OCI-M2 (cell line): ENCODE data around the gene KREMEN2.

ENCODE experiments used
- DNase-seq: peaks from one replicate; lab custom pipeline; 2025; ENCODE audit not compliant: unreplicated experiment; lab: John Stamatoyannopoulos, UW

Gene KREMEN2

DNA sequence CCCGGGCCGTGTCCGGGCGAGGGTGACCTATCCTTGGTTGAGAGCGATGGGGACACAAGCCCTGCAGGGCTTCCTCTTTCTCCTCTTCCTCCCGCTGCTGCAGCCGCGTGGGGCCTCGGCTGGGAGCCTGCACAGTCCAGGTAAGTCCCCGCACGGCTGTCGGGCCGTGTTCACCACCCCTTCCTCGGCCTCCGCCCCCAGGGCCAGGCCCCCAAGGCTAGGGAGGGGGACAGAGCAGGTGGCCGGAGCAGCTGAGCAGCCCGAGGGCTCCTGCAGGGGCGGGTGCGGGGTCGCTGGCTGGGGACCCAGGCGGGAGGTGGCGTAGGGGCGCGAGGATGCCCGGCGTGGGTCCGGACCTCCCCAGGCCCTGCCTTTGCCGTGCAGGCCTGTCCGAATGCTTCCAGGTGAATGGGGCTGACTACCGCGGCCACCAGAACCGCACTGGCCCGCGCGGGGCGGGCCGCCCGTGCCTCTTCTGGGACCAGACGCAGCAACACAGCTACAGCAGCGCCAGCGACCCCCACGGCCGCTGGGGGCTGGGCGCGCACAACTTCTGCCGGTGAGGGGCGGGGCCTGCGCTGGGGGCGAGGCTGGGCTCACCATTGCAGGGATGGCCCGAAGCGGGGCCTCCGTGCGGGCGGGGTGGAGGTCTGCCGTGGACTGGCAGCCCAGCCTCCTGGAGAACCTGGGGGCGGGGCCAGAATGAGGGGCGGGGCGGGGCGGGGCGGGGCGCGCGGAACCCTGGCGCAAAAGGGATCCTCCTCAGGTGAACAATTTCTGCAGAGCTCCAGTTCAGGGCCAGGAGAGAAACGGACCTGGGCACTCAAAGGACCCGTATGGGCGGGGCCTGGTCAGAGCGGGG, 631 bp downstream of the KREMEN2 start:
- no peak for DNase-seq

DNA sequence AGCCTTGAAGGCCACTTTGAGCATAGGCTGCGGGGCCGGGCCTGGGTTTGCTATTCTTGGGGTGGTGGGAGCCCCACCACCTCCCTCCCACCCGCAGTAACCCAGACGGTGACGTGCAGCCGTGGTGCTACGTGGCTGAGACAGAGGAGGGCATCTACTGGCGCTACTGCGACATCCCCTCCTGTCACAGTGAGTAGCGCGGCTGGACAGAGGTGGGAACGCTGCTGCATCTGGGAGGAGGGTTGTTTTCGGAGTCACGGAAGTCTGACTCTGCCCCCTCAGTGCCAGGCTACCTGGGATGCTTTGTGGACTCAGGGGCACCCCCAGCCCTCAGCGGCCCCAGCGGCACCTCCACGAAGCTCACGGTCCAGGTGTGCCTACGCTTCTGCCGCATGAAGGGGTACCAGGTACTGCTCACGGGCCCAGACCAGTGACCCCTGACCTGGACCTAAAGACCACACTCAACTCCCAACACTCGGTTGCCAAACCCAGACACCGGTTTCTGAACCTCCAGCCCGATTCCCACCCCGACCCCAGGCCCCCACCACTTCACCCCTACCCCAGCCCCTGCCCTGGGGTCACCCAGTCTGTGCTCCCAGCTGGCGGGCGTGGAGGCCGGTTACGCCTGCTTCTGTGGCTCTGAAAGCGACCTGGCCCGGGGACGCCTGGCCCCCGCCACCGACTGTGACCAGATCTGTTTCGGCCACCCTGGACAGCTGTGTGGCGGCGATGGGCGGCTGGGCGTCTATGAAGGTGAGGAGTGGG, 2.1 kb downstream of the KREMEN2 start:
- no peak for DNase-seq

DNA sequence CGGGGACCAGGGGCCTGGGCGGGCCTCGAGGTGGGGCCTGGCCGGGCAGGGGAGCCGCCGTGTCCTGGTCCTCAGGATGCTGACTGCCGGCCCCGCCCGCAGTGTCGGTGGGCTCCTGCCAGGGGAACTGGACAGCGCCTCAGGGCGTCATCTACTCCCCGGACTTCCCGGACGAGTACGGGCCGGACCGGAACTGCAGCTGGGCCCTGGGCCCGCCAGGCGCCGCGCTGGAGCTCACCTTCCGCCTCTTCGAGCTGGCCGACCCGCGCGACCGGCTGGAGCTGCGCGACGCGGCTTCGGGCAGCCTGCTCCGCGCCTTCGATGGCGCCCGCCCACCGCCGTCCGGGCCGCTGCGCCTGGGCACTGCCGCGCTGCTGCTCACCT, 2.7 kb downstream of the KREMEN2 start:
- DNase-seq, result no peak

DNA sequence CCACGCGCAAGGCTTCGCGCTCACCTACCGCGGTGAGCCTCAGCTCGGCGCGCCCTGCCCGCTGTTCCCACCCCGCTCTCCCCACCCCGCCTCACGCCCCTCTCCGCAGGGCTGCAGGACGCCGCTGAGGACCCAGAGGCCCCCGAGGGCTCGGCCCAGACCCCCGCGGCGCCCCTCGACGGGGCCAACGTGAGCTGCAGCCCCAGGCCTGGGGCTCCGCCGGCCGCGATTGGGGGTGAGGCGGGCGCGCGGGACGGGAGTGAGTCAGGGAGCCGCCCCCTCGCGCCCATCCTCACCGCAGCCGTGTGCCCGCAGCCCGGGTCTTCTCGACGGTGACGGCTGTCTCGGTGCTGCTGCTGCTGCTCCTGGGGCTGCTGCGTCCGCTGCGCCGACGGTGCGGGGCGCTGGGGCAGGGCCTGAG, 3.1 kb downstream of the KREMEN2 start:
- no peak for DNase-seq

DNA sequence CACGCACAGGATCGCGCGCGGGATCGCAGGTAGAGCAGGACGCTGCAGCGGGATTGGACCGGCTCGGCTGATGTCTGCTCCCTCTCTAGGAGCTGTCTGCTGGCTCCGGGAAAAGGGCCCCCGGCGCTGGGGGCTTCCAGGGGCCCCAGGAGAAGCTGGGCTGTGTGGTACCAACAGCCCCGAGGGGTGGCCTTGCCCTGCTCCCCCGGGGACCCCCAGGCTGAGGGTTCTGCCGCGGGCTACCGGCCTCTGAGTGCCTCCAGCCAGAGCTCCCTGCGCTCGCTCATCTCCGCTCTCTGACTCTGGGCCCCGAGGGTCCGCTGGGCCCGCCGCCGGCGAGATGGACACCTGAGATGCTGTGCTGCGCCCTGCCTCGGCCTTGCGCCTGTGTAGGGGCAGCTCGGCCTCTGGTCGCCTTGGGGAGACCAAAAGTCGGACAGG, 3.7 kb downstream of the KREMEN2 start:
- no peak for DNase-seq

DNA sequence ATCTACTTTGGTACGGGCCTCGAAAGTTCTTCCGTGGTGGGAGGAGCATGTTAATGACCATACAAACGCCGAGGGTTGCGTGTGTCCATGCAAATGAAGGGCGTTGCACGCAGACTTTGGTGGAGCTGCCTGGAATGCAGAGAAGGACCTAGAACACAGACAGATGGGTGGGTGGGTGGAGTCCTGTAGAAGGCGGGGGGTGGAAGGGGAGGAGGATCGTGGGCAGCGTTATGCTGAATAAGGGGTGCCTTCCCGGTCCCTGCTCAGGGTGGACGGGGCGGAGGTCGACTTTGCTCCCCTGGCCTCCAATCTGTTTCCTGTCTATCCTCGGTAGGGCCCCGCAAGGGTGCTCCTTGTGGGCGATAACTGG, 4.3 kb downstream of the KREMEN2 start:
- no peak for DNase-seq

DNA sequence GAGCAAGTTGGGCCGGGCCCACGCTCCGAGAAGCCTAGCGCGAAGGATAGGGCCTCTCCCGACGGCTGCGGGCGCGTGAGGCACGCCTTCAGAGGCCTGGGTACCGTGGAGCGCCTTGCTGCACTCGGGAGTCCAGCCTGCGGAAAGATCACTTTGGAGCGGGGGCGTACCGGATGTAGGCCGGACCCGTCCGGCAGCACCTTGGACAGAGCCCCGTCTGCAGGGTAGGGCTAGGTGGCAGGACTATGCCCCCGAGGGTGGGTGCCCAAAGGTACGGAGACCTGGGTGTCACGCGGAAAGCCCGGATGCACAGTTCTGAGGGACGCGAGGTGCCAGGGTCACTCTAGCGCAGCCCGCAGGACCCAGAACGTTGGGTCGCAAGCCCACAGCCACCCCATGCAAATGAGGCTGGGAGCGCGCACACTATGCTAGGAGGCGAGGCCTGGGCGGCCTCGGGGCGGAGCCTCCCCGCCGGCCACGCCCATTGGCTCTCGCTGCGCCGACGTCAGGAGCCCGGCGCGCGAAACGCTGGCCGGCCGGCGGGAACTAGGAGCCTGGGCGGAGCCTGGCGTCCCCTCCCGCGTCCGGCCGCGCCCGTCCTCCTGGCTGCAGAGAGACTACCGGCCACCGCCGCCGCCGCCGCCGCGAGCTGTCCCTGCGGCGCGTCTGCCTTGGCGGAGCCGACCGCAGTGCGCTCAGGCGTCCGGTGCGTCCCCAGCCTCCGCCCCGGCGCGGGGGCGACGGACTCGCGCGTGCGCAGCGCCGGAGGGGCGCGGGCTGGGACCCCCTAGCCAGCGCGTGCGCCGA, 4.9 kb downstream of the KREMEN2 start, which contains the start of gene PAQR4:
TSS of gene PAQR4 (plus strand) at position 611 of the 807 bp plus-strand sequence. CDS start 327 bp downstream, outside the sequence.
- DNase-seq, result peak; percentile 51

DNA sequence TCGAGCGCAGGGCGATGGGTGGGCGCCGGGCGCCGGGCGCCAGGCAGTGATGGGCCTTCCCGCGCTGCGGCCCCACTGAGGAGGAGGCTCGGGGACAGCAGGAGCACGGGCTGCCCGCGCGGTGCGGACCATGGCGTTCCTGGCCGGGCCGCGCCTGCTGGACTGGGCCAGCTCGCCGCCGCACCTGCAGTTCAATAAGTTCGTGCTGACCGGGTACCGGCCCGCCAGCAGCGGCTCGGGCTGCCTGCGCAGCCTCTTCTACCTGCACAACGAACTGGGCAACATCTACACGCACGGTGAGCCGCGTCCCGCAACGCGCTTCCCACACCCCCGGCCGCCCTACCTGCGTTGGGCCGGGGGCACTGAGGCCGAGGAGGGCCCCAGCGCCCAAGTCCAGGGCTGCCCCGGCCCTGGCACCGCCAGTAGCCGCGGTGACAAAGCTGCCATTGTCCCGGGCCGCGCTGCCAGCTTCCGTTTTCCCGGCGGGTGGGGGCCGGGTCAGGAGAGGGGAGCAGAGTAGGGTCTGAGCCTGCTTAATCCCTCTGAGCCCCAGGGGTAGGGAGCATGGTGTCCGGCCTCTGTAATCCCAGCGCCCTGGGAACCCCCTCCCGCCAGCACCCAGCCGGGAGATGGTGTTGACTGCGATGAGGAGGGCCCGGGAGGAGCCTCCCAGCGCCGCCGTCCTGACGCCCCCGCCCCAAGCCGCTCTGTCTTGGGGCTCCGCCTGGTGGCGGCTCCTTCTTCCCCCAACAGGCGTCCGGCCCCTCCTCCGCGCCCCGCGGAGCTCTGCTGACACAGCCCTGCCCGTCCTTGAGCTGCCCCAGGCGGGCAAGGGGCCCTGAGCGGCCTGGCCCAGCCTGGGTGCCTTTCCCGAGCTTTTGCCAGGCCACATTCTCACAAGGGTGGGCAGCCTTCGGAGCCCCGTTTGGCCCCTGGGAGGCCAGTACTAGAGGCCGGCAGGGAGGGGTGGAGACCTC, 5.8 kb downstream of the KREMEN2 start:
- peak; percentile 22 for DNase-seq

DNA sequence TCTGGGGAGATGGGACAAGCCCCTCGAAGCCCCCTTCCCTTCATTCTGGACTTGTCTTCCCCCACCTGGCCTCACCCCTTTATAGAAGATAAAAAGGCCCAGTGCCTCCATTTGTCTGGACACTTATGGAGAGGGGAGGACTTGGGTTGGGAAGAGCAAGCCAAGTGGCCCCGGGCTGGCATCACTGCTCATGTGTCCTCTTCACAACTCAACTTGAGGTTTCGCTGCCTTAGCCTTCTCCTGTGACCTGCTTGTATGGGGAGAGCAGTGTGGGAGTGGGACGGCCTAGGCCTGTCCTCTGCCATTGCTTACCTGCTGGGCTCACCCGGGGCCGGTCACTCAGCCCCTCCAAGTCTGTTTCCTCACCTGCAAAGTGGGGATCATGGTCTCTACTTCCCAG, 6.5 kb downstream of the KREMEN2 start:
- DNase-seq, result no peak

DNA sequence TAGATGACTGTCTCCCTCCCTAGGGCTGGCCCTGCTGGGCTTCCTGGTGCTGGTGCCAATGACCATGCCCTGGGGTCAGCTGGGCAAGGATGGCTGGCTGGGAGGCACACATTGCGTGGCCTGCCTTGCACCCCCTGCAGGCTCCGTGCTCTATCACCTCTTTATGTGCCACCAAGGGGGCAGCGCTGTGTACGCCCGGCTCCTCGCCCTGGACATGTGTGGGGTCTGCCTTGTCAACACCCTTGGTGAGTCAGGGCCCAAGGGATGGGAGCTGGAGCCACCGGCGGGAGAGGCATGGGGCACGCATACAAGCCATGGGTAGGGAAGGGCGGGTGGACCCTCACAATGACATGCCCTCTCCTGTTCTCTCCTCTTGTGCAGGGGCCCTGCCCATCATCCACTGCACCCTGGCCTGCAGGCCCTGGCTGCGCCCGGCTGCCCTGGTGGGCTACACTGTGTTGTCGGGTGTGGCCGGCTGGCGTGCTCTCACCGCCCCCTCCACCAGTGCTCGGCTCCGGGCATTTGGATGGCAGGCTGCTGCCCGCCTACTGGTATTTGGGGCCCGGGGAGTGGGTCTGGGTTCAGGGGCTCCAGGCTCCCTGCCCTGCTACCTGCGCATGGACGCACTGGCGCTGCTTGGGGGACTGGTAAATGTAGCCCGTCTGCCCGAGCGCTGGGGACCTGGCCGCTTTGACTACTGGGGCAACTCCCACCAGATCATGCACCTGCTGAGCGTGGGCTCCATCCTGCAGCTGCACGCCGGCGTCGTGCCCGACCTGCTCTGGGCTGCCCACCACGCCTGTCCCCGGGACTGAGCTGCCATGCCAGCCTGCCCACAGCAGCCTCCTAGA, 7.3 kb downstream of the KREMEN2 start:
- DNase-seq, result no peak

DNA sequence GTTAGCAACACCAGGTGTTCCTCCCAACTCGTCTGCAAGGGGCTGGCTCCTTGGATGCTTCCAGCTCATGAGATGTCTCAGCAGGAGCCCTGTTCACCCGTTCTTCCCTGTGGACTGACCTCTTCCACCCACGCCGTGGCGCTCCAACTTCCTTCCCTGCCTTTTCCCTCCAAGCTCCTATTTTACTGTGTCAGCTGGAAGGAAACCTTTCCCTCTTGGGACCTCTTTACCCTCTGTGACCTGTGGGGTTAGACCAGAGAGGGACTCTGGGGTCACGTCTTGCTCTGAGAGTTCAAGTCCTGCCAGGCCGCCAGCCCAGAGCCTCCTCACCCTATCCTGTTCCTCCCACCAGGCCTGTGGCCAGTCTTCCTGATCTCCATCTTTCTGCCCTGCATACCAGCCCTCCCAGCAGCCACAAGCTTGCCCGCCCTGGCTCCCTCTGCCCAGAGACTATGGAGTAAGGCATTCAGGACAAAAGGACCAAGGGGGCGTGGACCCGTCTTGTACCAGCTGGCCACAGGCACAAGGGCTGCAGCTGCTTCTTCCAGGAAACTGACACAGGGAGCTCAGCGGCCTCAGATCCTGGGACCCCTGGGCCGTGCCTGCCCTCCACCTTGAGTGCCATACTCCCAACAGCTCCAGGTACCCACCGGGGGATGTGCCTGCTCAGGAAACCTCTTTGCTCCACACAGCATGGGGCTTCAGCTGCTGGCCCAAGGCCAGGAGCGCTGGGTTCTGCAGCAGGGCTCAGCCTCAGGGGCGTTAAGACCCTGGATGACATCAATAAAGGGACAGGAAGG, 8.1 kb downstream of the KREMEN2 start:
- DNase-seq, result no peak

DNA sequence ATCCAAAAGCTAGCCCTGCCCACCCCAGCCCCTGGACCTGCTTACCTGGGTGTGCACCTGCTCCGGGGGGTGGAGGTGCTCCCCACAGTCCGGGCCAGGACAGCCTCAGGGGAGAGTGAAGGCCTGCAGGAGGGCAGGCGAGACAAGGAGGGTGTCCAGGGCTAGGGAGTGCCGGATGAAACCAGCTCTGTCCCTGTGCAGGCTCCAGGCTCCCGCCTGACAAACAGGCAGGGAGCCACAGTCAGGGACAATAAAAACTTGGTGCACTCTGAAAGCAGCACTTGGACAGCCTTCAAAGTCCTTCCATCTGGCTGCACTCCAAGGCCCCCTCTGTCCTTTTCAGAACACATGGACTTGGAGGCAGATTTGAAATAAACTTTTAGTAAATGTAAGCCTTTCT, 9.0 kb downstream of the KREMEN2 start:
- DNase-seq, result no peak

DNA sequence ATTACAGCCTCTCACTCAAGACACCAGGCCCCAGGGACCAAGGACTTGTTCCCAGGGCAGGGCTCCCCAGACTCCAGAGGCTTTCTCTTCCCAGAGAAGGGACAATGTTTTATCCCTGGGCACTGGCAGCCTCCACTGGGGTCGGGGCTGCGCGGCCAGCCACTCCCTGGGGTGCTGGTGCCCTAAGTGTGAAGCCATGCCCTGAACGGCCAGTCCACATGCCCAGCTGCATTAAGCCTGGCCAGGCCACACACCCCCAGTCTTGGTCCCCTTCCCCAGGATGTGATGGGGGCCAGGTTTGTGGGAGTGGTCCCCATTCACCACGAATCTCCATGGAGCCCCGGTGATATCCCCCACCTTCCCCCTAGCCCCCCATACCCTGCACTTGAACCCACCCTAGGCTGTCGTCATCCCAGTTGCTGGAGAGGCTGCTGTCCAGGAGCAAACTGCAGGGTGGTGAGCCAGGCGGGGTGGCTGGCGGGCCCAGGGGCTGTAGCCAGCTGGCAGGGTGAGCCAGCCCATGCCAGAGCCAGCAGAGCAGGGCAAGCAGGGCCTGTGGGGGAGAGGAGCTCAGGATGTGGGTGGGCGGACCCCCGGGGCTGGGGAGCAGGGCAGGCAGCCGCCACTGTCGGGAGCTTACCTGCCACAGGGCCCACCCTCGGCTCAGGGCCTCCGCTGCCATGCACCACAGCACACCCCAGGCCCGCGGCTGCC, 9.7 kb downstream of the KREMEN2 start:
- DNase-seq, result no peak

DNA sequence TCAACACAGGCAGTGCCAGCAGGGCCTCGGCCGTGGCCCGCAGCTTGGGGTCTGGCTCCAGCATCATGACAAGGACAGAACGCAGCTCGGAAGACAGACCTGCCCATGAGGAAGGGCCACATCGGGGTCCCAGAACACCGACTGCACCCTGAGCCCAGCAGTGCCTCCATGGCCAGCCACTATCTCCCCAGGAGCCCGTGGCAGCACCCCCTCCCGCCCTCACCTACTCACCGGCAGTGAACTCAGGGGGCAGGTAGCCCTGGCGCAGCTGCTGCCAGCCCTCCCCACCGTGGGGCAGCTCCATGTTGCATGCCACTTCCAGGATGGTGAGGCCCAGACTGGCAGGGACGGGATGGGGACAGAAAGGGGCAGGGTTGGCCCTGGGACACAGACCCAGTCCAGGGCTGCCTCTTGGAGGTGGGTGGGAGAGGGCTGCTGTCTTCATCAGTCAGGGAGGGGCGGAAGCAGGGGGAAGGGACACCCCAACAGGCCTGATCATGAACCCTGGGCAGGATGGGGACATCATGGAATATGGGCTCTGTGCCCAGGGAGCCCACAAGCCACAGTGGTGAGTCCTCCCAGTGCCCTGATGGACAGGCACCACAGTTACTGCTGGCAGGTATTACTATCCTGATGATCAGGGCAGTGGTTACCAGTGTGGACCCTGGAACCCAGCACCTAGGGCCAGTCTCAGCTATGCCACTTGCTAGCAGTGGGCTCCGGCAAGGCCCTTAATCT, 10.4 kb downstream of the KREMEN2 start:
- DNase-seq, result no peak

DNA sequence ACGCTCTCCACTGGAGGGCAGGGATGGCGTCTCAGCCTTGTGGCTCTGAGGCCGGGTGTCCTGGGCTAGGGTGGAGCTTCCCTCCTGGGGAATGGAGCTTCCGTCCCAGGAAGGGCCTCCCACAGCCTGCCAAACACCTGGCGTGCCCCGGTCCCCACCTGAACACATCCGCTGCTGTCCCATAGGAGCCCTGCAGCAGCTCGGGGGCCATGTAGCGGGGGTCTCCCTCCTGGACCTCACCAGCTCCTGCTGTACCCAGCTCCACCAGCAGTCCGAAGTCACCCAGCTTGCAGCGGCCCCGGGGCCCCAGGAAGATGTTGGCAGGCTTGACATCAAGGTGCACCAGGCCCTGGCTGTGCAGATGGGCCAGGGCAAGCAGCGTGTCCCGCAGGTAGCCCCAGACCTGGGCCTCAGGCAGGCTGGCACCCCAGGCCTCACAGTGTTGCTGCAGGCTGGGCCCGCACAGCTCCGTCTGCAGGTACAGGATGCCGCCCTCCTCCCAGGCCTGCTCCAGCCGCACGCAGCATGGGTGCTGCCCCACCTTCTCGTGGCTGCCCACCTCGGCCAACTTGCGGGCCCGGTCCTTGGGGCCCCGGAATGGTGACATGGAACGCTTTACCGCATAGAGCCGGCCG, 11.2 kb downstream of the KREMEN2 start:
- no peak for DNase-seq

DNA sequence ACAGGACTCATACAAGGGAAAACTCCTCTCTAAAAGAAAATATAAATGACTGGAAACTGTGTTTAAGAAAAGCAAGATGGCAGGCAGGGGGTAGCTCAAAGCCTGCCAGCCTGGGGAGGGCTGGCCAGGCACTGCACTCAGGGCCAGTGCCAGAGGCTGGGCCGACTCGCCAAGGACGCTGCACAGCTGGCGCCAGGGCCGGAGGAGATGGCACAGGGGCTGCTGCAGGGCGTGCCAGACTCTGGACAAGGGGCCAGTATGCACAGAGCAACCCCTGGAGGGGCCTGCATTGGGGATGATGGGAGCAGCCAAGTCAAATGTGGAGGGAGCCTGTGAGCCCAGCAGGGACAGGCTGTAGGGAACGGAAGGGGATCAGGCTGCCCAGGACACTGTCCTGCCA, 12.1 kb downstream of the KREMEN2 start:
- no peak for DNase-seq

DNA sequence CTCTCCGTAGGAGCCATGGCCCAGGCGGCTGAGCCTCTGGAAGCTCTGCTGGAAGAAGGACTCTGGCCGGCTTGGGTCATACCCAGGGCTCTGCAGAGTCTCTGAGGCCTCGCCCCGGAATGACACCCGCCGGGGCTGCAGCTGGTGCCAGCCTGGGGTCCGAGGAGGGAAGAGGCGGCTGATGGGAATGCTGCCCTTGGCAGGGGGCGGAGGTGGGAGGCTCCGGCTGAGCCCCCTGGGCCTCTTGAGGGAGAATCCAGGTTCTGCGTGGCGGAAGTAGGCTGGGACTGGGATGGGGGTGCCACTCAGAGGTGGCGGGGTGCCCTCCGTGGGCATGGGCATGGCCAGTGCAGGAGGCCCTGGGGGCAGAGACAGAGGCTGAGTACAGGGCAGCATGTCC, 12.6 kb downstream of the KREMEN2 start:
- DNase-seq, result no peak
